Peyer's patch (tissue), 4 donors: Measurements from ENCODE around the gene LAPTM5.

ENCODE experiments used
- CTCF ChIP-seq, 6 experiments: fragments of 450-650 bp in 4 of 6; fragments of 200-600 bp in 2 of 6; sonication (generic) in 1 of 6; IDR thresholded peaks; one replicate each; pipeline ENCODE4 v1.5.1; 2017 to 2019; ENCODE audit warnings: antibody characterized with exemption in 6 of 6, mild to moderate bottlenecking in 3 of 6, moderate library complexity in 1 of 6
- POLR2A ChIP-seq, 2 donors: fragments of 450-650 bp; IDR thresholded peaks; one replicate each; pipeline ENCODE4 v1.5.1; 2017; ENCODE audit warnings: antibody characterized with exemption in 2 of 2, mild to moderate bottlenecking in 2 of 2, moderate library complexity in 2 of 2

- TF ChIP-seq POLR2A (IDR thresholded peaks at IDR 0.05) (no peak), CTCF (IDR thresholded peaks at IDR 0.05) (no peak)
Measured at GRCh38 chr1:30698401-30698981, 59.1 kb downstream of the LAPTM5 start.
